GM18505 (cell line): Measurements from ENCODE around the gene ITGA11.

ENCODE experiments used
- ATAC-seq: cut with Tn5 transposase; IDR thresholded peaks from one replicate; pipeline ENCODE4 v1.9.1; 2021; ENCODE audit not compliant: unreplicated experiment
- POLR2A ChIP-seq: IDR thresholded peaks from 4 replicates; pipeline ENCODE4 v1.6.1; 2011; ENCODE audit warnings: borderline replicate concordance; ENCODE audit not compliant: insufficient read depth, insufficient read length; ENCODE audit errors: extremely low read depth

ITGA11 gene, protein sequence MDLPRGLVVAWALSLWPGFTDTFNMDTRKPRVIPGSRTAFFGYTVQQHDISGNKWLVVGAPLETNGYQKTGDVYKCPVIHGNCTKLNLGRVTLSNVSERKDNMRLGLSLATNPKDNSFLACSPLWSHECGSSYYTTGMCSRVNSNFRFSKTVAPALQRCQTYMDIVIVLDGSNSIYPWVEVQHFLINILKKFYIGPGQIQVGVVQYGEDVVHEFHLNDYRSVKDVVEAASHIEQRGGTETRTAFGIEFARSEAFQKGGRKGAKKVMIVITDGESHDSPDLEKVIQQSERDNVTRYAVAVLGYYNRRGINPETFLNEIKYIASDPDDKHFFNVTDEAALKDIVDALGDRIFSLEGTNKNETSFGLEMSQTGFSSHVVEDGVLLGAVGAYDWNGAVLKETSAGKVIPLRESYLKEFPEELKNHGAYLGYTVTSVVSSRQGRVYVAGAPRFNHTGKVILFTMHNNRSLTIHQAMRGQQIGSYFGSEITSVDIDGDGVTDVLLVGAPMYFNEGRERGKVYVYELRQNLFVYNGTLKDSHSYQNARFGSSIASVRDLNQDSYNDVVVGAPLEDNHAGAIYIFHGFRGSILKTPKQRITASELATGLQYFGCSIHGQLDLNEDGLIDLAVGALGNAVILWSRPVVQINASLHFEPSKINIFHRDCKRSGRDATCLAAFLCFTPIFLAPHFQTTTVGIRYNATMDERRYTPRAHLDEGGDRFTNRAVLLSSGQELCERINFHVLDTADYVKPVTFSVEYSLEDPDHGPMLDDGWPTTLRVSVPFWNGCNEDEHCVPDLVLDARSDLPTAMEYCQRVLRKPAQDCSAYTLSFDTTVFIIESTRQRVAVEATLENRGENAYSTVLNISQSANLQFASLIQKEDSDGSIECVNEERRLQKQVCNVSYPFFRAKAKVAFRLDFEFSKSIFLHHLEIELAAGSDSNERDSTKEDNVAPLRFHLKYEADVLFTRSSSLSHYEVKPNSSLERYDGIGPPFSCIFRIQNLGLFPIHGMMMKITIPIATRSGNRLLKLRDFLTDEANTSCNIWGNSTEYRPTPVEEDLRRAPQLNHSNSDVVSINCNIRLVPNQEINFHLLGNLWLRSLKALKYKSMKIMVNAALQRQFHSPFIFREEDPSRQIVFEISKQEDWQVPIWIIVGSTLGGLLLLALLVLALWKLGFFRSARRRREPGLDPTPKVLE

DNA sequence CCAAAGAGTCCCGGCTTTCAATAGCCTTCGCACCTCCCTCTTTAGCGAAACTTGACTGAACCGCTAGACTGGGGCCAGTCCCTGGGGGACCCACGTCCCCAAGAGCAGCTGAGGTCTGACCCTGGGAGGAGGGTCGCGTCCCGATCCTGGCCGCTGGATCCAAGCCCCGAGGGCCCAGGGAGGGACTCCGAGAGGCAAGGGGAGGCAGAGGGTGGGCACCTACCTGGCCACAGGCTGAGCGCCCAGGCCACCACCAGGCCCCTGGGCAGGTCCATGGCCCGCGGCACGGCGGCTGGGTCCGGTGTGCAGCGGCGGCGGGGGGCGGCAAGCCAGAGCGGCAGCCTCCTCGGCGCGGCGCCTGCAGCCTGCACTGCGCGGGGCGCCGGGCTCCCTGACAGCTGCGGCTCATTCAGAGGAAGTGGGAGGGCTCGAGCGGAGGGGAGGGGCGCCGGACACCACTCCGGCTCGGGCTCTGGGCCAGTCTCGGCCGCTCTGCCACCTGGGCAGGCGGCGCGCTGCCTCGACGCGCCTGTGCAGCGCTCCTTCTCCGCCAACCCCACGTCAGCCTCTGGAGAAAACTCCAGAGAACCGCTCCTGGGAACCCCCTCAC lies at the start of gene ITGA11:
TSS of gene ITGA11 (minus strand) at position 372 of the 610 bp plus-strand sequence. CDS start at position 275, 97 bp downstream.
- no peak for TF ChIP-seq POLR2A
- no peak for ATAC-seq

DNA sequence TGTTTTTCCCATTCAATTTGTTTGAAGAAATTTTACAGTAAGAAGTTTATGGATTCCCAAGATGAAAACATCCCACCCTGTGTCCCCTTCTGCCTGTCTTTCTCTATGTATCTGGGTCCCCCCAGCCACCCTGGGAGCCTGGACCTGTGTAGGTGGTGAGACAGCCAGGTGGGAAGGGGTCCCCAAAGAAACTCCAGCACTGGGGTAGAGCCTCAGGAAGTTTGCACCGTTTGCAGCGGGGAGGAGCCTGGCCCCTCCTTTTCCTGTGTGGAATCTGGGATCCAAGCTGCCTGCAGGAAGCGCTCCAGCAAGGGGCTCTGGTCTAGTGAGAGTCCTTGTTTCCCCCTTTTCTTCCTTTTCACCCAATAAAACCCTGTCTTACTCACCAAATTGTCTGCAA lies 49.4 kb upstream of the ITGA11 start:
- ATAC-seq, result no peak
- TF ChIP-seq POLR2A, result no peak

DNA sequence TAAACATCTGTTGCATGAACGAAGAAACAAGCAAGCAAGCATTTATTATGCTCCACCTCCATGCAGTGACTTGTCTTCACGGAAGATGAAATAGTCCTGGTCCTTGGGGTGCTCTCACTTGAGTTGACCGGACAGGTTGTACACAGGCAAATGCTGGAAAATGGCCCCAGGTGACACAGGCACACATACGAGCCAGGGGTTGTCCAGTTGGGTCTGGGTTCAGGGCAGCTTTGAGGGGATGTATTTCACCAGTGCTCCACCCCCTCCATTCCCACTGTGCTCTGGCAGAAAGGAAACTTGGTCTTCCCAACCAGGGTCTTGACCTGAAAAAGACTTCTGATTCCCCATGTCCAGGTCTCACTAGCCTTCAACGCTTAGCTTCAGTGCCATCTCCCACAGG lies 48.3 kb upstream of the ITGA11 start:
- no peak for TF ChIP-seq POLR2A
- no peak for ATAC-seq

DNA sequence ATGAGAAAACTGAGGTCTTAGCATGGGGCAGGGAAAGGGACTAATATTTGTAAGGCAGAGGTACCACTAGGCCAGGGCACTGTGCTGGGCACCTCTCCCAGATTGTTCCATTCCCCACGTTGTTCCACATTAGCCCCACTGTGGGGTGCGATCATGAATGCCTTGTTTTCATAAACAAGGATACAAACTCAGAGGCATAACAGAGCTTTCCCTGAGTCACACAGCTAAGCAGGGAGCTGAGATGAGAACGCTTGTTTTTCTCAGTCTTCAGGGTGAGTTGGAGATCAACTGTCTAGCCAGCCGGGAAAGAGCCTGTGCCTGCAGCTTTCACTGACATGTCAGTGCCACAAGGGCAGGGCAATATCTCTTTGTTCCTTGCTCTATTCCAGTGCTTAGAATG lies 47.9 kb upstream of the ITGA11 start:
- no peak for TF ChIP-seq POLR2A

DNA sequence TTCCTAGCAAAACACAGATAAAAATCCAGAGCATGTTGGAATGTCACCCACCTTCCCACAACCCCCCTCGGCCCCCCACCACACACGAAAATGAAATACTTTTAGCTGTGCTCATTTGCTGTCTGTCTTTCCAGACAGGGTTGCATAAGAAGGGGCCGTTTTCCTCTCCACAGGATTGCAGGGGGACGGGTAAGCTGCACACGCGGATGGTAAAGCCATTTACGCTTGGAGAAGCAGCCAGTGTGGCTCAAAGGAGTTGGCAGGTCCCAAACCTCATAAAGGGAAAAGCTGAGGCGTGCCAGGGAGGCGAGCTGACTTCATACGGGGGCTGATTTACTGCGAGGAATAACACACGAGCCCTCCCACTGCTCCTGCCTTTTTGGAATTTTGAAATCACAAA lies 47.4 kb upstream of the ITGA11 start:
- no peak for TF ChIP-seq POLR2A
- no peak for ATAC-seq

More for the DNA sequence above, 47.9 kb upstream of the ITGA11 start:
- ATAC-seq, result no peak

DNA sequence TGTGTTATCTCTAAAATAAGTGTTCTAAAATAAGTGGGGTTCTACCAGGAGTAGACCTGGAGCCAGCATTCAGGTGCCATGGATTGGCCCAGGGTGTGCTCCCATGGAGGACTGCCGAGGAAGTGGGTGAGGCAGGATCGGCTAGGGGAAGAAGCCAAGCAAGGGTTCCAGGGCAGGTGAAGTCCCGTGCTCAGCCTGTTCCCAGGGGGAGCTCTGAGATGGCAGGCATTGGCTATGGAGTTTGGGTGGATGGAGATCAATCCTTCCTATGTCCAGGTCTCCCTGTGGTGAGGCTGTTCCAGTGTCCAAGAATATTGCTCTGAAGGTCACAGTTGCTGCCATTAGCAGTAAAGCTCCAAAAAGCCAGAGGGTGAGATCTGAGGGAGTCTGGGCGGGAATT lies 46.9 kb upstream of the ITGA11 start:
- ATAC-seq, result no peak

DNA sequence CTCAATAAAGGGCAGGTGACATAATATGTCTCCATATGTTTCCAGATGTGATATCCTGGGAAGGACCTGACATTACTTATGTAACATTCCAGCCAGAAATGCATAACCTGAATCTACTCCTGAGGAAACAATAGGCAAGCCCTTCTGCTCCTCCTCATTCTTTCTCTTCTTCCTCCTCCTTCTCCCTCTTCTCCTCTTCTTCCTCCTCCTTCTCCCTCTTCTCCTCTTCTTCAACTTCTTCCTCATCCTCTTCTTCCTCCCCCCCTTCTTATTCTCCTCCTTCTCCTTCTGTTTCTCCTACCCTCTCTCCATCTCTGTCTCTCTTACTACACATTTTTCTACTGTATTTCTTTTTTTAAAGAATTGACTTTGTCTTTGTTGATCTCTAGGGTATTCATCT lies 43.5 kb upstream of the ITGA11 start:
- no peak for TF ChIP-seq POLR2A
- no peak for ATAC-seq

More for the DNA sequence above, 46.9 kb upstream of the ITGA11 start:
- no peak for TF ChIP-seq POLR2A

DNA sequence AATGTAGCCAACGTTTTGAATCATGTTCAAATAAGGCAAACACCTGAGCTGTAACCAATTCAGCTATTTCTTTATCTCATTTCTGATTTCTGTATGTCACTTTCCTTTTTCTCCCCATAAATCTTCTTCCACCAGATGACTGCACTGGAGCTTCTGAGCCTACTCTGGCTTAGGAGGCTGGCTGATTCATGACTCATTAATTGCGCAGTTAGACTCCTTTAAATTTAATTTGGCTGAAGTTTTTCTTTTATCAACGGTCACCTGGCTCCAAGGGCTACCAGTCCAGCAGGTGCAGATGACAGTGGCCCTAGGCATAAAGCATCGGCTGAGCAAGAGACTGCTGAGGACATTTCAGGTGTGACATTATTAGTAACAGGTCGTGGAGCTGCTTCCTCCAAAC lies 39.6 kb upstream of the ITGA11 start:
- no peak for TF ChIP-seq POLR2A
- ATAC-seq, result no peak

DNA sequence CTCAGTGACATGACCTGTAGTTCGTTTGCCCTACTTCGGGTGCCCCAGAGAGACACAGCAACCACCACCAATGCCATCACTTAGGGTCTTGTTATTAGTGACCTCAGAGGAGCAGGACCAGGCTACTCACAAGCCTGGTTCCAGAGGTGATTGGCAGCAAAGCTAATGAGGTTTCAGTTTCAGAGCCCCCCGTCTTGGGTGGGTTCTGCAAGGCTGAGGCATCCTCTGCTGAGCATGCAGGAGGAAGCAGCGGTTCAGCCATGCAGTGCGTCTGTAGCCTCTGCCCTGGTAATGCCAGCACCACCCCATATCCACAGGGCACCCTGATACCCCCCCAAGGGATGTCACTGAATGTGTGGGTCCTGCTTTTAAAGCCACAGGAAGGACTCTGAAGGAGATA lies 39.0 kb upstream of the ITGA11 start:
- ATAC-seq, result no peak
- no peak for TF ChIP-seq POLR2A

DNA sequence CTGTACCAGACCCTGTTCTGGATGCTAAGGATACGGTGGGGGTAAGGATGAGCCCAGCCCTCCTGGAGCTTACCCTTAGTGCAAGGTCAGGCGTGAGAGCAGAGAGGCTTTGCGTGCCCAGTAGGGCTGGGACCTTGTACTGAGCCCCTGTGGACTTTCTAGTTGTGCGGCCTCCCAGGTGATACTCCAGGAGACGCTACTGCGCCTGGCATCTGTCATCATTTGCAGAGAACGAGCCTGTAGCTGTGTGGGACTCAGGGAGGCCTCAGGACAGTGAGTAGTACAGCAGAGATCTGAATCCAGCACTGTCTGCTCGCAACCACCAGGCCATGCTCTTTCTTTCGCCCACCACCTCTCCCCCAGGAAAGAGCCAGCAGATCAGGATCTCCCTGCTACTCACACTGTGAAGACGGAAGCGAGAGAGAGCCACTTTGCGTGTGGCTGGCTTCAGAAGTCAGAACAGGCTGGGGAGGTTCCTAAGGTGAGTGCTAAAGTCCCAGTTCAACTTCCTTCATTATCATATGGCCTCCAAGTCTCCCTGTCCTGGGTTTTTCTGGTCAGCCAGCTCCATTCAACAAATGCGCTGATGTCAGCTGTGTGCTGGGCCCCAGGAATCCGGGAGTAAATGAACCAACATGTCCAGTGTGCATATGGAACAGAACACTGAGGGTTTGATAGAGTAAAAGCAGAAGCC lies 38.2 kb upstream of the ITGA11 start:
- no peak for ATAC-seq
- TF ChIP-seq POLR2A, result no peak

DNA sequence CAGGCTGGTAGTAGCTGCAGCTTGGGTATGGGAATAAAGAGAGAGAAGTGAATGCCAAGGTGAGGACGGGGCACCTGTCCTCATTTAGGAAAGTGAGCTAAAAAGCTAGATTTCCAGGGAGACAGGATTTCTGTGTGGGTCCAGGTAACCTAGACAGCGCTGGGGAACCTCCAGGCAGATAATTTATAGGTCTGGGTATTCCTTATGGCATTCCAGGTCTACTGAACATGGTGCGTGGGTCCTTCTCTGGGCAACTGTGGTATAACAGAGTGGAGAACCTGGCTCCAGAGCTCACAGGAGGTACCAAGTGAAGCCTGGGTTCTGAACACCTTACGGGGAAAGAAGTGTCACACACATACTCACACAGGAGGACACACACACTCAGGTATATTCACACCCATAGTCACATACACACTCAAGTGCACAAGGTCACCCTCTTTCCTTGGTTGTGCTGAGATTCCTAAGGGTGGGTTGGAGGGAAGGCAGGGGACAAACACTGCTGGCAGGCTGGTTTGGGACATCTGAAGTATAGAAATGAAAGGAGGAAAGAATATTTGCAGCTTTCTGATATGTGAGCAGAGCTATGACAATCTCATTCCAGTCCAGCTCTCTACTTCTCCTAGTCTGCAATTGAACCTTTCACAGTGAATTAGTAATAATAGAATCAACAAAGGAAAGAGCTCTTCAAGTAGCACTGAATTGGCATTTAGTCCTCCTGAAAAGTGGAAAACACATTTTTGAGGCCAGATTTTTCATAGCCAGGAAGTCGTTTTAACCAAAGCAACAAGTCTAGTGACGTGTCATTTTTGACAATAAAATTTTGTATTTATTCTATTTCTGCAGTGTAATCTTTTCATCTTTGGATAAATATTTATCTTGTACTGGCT lies 37.4 kb upstream of the ITGA11 start:
- no peak for ATAC-seq
- no peak for TF ChIP-seq POLR2A
